ENCODE data around the gene RAMACL.

The RAMACL gene

GRCh38 chr6:166598441-166599138 is 12.1 kb upstream of the RAMACL start:
- TF ChIP-seq SPI1 (IDR thresholded peaks at IDR 0.05; ENCODE audit: low read depth, low read length) (no peak), POLR2AphosphoS5 (IDR thresholded peaks at IDR 0.05; ENCODE audit: low read depth, low read length) (no peak), POLR2A (IDR thresholded peaks at IDR 0.05; ENCODE audit: low read depth, low read length) (no peak), PAX5 (IDR thresholded peaks at IDR 0.05; ENCODE audit: insufficient read depth, low read length, severe bottlenecking) (no peak), TAF1 (IDR thresholded peaks at IDR 0.05; ENCODE audit: low read depth, low read length) (no peak), POU2F2 (IDR thresholded peaks at IDR 0.05; ENCODE audit: low read depth, low read length) (no peak)
- no peak for FAIRE-seq
- DNase-seq (ENCODE audit: insufficient read length, low spot score), result no peak

DNA sequence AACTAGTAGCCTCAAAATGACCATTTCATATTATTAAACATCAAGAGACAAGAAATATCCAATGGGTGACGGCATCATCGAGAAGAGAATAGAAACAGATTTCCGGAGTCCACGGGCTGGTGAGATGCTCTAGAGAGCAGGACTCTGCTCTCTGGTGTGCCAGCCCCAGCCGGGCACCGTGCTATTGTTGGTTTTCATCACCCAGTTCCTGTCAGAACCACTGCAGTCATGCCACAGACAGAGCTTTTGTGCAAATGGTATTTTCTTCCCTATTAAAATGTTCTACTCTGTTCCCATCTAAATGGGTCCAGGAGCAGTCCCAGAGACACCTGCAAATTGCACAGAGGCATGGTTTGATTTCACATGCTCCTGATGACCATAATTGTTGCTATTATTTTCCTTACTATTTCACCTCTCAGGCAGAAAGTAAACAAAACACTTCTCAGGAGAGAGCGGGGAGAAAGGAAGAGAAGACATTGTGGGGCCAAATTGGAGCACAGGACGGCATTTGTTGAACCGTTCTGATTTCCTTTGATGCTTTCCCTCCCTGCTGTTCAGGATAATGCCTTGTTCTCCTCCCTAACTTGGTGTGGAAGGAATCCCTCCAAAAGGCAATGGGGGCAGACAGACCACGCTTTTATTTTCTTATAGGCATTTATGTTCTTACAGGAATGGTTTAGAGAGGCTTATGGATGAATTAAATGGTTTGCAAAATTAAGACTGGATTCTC is 11.4 kb upstream of the RAMACL start:
- TF ChIP-seq POLR2A (IDR thresholded peaks at IDR 0.05; ENCODE audit: low read depth, low read length) (no peak), POLR2AphosphoS5 (IDR thresholded peaks at IDR 0.05; ENCODE audit: low read depth, low read length) (no peak)
- DNase-seq (ENCODE audit: insufficient read length, low spot score), result no peak
- no peak for FAIRE-seq

- FAIRE-seq, result no peak
- TF ChIP-seq SPI1 (IDR thresholded peaks at IDR 0.05; ENCODE audit: low read depth, low read length), result no peak
- no peak for DNase-seq (ENCODE audit: insufficient read length, low spot score)
Observed at GRCh38 chr6:166596776-166597507, 10.5 kb upstream of the RAMACL start.

DNA sequence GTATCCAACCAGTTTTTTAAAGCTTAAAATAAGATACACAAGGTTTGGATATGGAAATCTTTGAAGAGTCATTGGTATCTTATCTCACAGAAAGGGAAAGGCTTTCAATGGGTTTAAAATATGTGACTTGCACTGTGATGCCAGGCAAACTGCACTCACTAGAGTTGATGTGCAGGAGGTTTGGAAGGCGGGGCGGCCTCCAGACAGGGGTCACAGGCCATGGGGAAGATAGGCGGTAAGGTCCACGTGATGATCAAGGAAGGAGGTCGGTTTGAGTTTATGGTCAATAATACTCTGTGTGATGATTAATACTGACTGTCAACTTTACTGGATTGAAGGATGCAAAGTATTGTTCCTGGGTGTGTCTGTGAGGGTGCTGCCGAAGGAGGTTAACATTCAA is 9.5 kb upstream of the RAMACL start:
- DNase-seq (ENCODE audit: insufficient read length, low spot score), result no peak
- TF ChIP-seq TAF1 (IDR thresholded peaks at IDR 0.05; ENCODE audit: low read depth, low read length) (no peak), POU2F2 (IDR thresholded peaks at IDR 0.05; ENCODE audit: low read depth, low read length) (no peak), POLR2AphosphoS5 (IDR thresholded peaks at IDR 0.05; ENCODE audit: low read depth, low read length) (no peak), SPI1 (IDR thresholded peaks at IDR 0.05; ENCODE audit: low read depth, low read length) (no peak), PAX5 (IDR thresholded peaks at IDR 0.05; ENCODE audit: insufficient read depth, low read length, severe bottlenecking) (no peak)
- FAIRE-seq, result no peak

- DNase-seq (ENCODE audit: insufficient read length, low spot score) (no peak), FAIRE-seq (no peak)
- TF ChIP-seq SPI1 (IDR thresholded peaks at IDR 0.05; ENCODE audit: low read depth, low read length), result no peak
- no peak for TF ChIP-seq PAX5 (IDR thresholded peaks at IDR 0.05; ENCODE audit: insufficient read depth, low read length, severe bottlenecking)
- TF ChIP-seq POLR2AphosphoS5 (IDR thresholded peaks at IDR 0.05; ENCODE audit: low read depth, low read length), result no peak
- no peak for TF ChIP-seq POU2F2 (IDR thresholded peaks at IDR 0.05; ENCODE audit: low read depth, low read length)
- TF ChIP-seq TAF1 (IDR thresholded peaks at IDR 0.05; ENCODE audit: low read depth, low read length), result no peak
- TF ChIP-seq POLR2A (IDR thresholded peaks at IDR 0.05; ENCODE audit: low read depth, low read length), result no peak
Observed at GRCh38 chr6:166595061-166595780, 8.7 kb upstream of the RAMACL start.

DNA sequence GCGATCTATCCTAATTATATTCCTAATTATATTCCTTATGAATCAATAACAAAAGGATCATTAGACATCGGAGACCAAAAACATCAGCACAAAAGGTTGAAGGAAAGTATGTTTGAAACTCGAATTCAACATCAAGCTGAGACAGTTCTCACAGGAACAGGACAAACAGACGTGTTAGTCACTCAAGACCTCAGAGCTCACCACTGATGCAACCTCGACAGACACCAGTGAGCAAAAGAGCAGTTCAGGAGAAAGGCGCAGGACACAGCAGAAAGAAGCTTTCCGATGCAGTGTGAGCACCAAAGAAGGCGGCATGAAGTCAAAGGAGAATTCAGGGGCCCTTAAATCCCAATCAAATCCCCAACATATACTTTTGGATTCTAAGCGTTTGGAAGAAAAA is 6.3 kb upstream of the RAMACL start:
- TF ChIP-seq POU2F2 (IDR thresholded peaks at IDR 0.05; ENCODE audit: low read depth, low read length), result no peak
- no peak for TF ChIP-seq PAX5 (IDR thresholded peaks at IDR 0.05; ENCODE audit: insufficient read depth, low read length, severe bottlenecking)
- TF ChIP-seq SPI1 (IDR thresholded peaks at IDR 0.05; ENCODE audit: low read depth, low read length), result no peak
- no peak for TF ChIP-seq POLR2AphosphoS5 (IDR thresholded peaks at IDR 0.05; ENCODE audit: low read depth, low read length)
- no peak for TF ChIP-seq TAF1 (IDR thresholded peaks at IDR 0.05; ENCODE audit: low read depth, low read length)
- no peak for TF ChIP-seq POLR2A (IDR thresholded peaks at IDR 0.05; ENCODE audit: low read depth, low read length)
- no peak for FAIRE-seq
- DNase-seq (ENCODE audit: insufficient read length, low spot score), result no peak

- TF ChIP-seq POU2F2 (IDR thresholded peaks at IDR 0.05; ENCODE audit: low read depth, low read length), result no peak
- TF ChIP-seq TAF1 (IDR thresholded peaks at IDR 0.05; ENCODE audit: low read depth, low read length), result no peak
- TF ChIP-seq SPI1 (IDR thresholded peaks at IDR 0.05; ENCODE audit: low read depth, low read length), result no peak
- no peak for TF ChIP-seq POLR2AphosphoS5 (IDR thresholded peaks at IDR 0.05; ENCODE audit: low read depth, low read length)
- TF ChIP-seq POLR2A (IDR thresholded peaks at IDR 0.05; ENCODE audit: low read depth, low read length), result no peak
- TF ChIP-seq PAX5 (IDR thresholded peaks at IDR 0.05; ENCODE audit: insufficient read depth, low read length, severe bottlenecking), result no peak
- FAIRE-seq (no peak), DNase-seq (ENCODE audit: insufficient read length, low spot score) (no peak)
Observed at GRCh38 chr6:166591961-166592520, 5.6 kb upstream of the RAMACL start.

GRCh38 chr6:166591026-166591425 is 4.5 kb upstream of the RAMACL start:
- no peak for FAIRE-seq
- TF ChIP-seq PAX5 (IDR thresholded peaks at IDR 0.05; ENCODE audit: insufficient read depth, low read length, severe bottlenecking) (no peak), POLR2A (IDR thresholded peaks at IDR 0.05; ENCODE audit: low read depth, low read length) (no peak), POLR2AphosphoS5 (IDR thresholded peaks at IDR 0.05; ENCODE audit: low read depth, low read length) (no peak), TAF1 (IDR thresholded peaks at IDR 0.05; ENCODE audit: low read depth, low read length) (no peak), SPI1 (IDR thresholded peaks at IDR 0.05; ENCODE audit: low read depth, low read length) (no peak), POU2F2 (IDR thresholded peaks at IDR 0.05; ENCODE audit: low read depth, low read length) (no peak)
- no peak for DNase-seq (ENCODE audit: insufficient read length, low spot score)
